Activated CD8-positive, alpha-beta memory T cell treated with anti-CD3 and anti-CD28 coated beads, Interleukin-2, amount 10 ng/mL, durations not matched to agents 7 days and 5 days (primary cell): ENCODE results near the gene ZNF469. TPM values are rescaled to one million over a fixed set of nuclear protein-coding genes. Genes with fewer than 3 reads are reported as not detected.
"Not testable (repeated sequence)": the region's sequence is repeated elsewhere in the genome, so short reads cannot be mapped to it uniquely, and the experiment has no call there.

Experiments
- ATAC-seq: fragments of 150-1000 bp; cut with Tn5 transposase; one replicate; pipeline ENCODE4 v1.10.0; 2021; ENCODE audit warnings: moderate library complexity
- CTCF ChIA-PET: fragments of 350-600 bp; sonication (Branson Sonifier 250); formaldehyde crosslinking; loops from one replicate; lab custom pipeline; 2021; ENCODE audit warnings: antibody characterized with exemption; lab: Charles Lee
- DNase-seq: peaks from one replicate; pipeline ENCODE4 v3.0.0-alpha.2; 2020
- H3K27ac Mint-ChIP-seq: one replicate; pipeline ENCODE4 v1.8.0; 2021; ENCODE audit warnings: mild to moderate bottlenecking, mixed read lengths
- H3K27me3 Mint-ChIP-seq: one replicate; pipeline ENCODE4 v1.8.0; 2021; ENCODE audit warnings: mixed read lengths
- H3K36me3 Mint-ChIP-seq: one replicate; pipeline ENCODE4 v1.8.0; 2021; ENCODE audit warnings: mild to moderate bottlenecking, mixed read lengths
- H3K4me1 Mint-ChIP-seq: one replicate; pipeline ENCODE4 v1.8.0; 2021; ENCODE audit warnings: mixed read lengths
- H3K4me3 Mint-ChIP-seq: one replicate; pipeline ENCODE4 v1.8.0; 2021; ENCODE audit warnings: mild to moderate bottlenecking, moderate library complexity, mixed read lengths
- H3K9me3 Mint-ChIP-seq: one replicate; pipeline ENCODE4 v1.8.0; 2022; ENCODE audit warnings: low read depth, mixed read lengths
- total RNA-seq, 2 experiments: library from RNA; stranded (reverse); gene quantifications; one replicate each; pipeline ENCODE4 v1.2.3, GENCODE V29; 2021

Gene ZNF469
- total RNA-seq, 2 experiments from 2014 or later: 0.26 to 0.84 TPM

- H3K9me3 Mint-ChIP-seq: no peaks in the 10 kb centered on the region
- no peak for DNase-seq
- no peak overlapping the region for H3K4me3 Mint-ChIP-seq
- no peak for ATAC-seq
- H3K27me3 Mint-ChIP-seq: peaks cover 22% of the 10 kb centered on the region
- H3K27ac Mint-ChIP-seq: no peak overlapping the region
- no peaks in the 10 kb centered on the region for H3K36me3 Mint-ChIP-seq
- no peaks in the 10 kb centered on the region for H3K4me1 Mint-ChIP-seq
- CTCF ChIA-PET: no interaction called here
These were observed 23.8 kb upstream of the ZNF469 start for GRCh38 chr16:88359008-88359407.

DNA sequence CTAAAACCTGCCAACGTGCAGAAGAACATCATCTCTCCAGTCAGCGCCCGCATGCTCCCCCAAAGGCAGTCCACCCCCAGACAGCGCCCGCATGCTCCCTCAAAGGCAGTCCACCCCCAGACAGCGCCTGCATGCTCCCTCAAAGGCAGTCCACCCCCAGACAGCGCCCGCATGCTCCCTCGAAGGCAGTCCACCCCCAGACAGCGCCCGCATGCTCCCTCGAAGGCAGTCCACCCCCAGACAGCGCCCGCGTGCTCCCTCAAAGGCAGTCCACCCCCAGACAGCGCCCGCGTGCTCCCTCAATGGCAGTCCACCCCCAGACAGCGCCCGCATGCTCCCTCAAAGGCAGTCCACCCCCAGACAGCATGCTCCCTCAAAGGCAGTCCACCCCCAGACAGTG is 22.4 kb upstream of the ZNF469 start:
- H3K4me3 Mint-ChIP-seq, DNase-seq, H3K36me3 Mint-ChIP-seq: not testable (repeated sequence)

DNA sequence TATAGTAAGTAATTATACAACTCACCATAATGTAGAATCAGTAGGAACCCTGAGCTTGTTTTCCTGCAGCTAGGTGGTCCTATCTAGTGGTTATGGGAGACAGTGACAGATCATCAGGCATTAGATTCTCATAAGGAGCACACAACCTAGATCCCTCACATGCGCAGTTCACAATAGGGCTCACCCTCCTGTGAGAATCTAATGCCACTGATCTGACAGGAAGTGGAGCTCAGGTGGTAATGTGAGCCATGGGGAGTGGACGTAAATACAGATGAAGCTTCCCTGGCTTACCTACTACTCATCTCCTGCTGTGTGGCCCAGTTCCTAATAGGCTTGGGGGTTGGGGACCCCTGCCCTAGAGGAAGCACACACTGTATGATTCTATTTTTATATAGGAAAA is 21.8 kb upstream of the ZNF469 start:
- peaks cover 22% of the 10 kb centered on the region for H3K27me3 Mint-ChIP-seq
- no peaks in the 10 kb centered on the region for H3K9me3 Mint-ChIP-seq
- DNase-seq (no peak), ATAC-seq (no peak)
- H3K36me3 Mint-ChIP-seq: no peaks in the 10 kb centered on the region
- no peaks in the 10 kb centered on the region for H3K4me1 Mint-ChIP-seq
- no peak overlapping the region for H3K27ac Mint-ChIP-seq
- no peak overlapping the region for H3K4me3 Mint-ChIP-seq
- CTCF ChIA-PET: no interaction called here

More for the DNA sequence above, 22.4 kb upstream of the ZNF469 start:
- H3K4me1 Mint-ChIP-seq, H3K27ac Mint-ChIP-seq, CTCF ChIA-PET, ATAC-seq, H3K9me3 Mint-ChIP-seq: not testable (repeated sequence)
- peaks cover 22% of the 10 kb centered on the region for H3K27me3 Mint-ChIP-seq

GRCh38 chr16:88361775-88362174 is 21.0 kb upstream of the ZNF469 start:
- no peak for ATAC-seq

DNA sequence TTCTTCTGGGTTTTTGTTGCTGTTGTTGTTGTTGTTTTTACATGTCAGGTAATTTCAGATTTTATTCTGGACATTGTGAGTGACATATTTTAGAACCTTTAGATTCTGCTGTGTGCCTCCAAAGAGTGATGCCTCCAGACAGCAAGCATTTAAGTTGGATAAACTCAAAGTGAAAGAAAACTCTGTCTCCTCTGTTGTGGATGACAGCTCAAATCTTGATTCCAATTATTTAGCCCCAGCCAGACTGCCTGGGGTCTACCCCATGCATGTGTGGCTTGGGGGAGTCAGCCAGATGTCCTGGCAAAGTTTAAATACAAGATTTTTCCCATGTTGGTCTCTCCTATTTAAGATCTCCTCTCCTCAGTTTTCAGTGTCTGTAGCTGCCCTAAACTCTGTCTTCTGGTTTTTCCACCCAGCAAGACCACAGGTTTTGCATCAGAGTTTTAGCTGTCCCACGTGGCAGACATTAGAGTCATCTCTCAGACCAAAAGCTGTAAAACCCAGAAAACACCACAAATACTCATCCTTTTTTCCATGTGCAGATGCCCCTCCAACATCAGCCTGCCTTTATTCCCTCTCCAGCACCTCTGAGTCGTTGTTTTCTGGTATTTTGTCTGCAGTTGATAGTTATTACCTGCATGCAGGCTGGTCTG is 19.4 kb upstream of the ZNF469 start:
- DNase-seq (no peak), ATAC-seq (no peak)
- CTCF ChIA-PET: no interaction called here
- Mint-ChIP-seq H3K4me1 (no peaks in the 10 kb centered on the region), H3K36me3 (no peaks in the 10 kb centered on the region), H3K4me3 (no peak overlapping the region), H3K27me3 (peaks cover 22% of the 10 kb centered on the region), H3K9me3 (no peaks in the 10 kb centered on the region), H3K27ac (no peak overlapping the region)

More at GRCh38 chr16:88361775-88362174, 21.0 kb upstream of the ZNF469 start:
- no peak for DNase-seq
- Mint-ChIP-seq H3K27me3 (peaks cover 22% of the 10 kb centered on the region), H3K4me1 (no peaks in the 10 kb centered on the region), H3K9me3 (no peaks in the 10 kb centered on the region), H3K4me3 (no peak overlapping the region), H3K27ac (no peak overlapping the region), H3K36me3 (no peaks in the 10 kb centered on the region)
- CTCF ChIA-PET: no interaction called here

GRCh38 chr16:88365244-88365865 is 17.4 kb upstream of the ZNF469 start:
- H3K27ac Mint-ChIP-seq: no peak overlapping the region
- no peaks in the 10 kb centered on the region for H3K9me3 Mint-ChIP-seq
- no peaks in the 10 kb centered on the region for H3K36me3 Mint-ChIP-seq
- peaks cover 20% of the 10 kb centered on the region for H3K27me3 Mint-ChIP-seq
- no peak for ATAC-seq
- no peaks in the 10 kb centered on the region for H3K4me1 Mint-ChIP-seq
- CTCF ChIA-PET: no interaction called here
- DNase-seq: no peak
- no peak overlapping the region for H3K4me3 Mint-ChIP-seq

DNA sequence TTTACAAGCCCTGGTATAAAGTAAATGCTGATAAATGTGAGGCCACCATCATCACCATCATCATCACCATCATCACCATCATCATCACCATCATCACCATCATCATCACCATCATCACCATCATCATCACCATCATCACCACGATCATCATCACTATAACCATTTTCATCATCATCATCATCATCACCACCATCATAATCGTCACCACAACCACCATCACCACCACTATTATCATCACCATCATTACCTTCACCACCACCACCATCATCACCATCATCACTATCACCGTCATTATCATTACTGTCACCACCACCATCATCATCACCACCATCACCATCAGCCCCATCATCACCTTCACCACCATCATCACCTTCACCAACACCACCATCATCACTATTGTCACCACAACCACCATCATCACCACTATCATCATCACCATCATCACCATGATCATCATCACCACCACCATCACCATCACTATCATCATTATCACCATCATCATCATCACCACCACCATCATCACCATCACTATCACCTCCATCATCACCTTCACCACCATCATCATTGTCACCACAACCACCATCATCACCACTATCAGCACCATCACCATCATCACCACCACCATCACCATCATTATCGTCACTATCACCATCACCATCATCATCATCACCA is 16.6 kb upstream of the ZNF469 start:
- ATAC-seq (no peak), DNase-seq (no peak)
- H3K27me3 Mint-ChIP-seq: peaks cover 20% of the 10 kb centered on the region
- H3K36me3 Mint-ChIP-seq: no peaks in the 10 kb centered on the region
- no peaks in the 10 kb centered on the region for H3K4me1 Mint-ChIP-seq
- no peak overlapping the region for H3K27ac Mint-ChIP-seq
- H3K9me3 Mint-ChIP-seq: no peaks in the 10 kb centered on the region
- CTCF ChIA-PET: no interaction called here
- no peak overlapping the region for H3K4me3 Mint-ChIP-seq

GRCh38 chr16:88366704-88367047 is 16.1 kb upstream of the ZNF469 start:
- Mint-ChIP-seq H3K9me3 (no peaks in the 10 kb centered on the region), H3K27me3 (peaks cover 17% of the 10 kb centered on the region), H3K4me1 (no peaks in the 10 kb centered on the region), H3K27ac (no peak overlapping the region), H3K4me3 (no peak overlapping the region), H3K36me3 (no peaks in the 10 kb centered on the region)
- DNase-seq (no peak), ATAC-seq (no peak)
- CTCF ChIA-PET: no interaction called here

DNA sequence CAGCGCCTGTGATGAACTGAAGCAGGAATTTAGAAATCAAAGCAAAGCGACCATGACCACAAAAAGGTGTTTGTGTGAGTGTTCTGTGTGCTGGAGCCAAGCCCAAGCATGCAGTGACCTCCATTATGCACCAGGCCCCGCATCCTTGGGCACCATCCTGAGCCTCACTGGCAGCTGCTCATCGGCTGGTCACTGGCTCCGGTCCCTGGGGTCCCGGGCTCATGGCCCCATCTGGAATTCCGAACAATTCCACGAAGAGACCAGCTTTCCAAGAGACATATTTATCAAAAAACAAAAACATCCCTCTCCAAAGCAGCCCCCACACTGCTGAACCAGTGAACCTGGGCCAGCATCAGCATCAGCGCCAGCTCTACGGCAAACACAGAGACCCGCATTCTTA is 15.2 kb upstream of the ZNF469 start:
- Mint-ChIP-seq H3K4me3 (no peak overlapping the region), H3K9me3 (no peaks in the 10 kb centered on the region), H3K27ac (no peak overlapping the region), H3K36me3 (no peaks in the 10 kb centered on the region), H3K4me1 (no peaks in the 10 kb centered on the region), H3K27me3 (peaks cover 8% of the 10 kb centered on the region)
- no peak for ATAC-seq
- CTCF ChIA-PET: no interaction called here
- DNase-seq: no peak

GRCh38 chr16:88368036-88368435 is 14.7 kb upstream of the ZNF469 start:
- CTCF ChIA-PET: no interaction called here
- DNase-seq (no peak), ATAC-seq (no peak)
- no peak overlapping the region for H3K4me3 Mint-ChIP-seq
- H3K36me3 Mint-ChIP-seq: no peaks in the 10 kb centered on the region
- no peaks in the 10 kb centered on the region for H3K9me3 Mint-ChIP-seq
- H3K27me3 Mint-ChIP-seq: peaks cover 6% of the 10 kb centered on the region
- H3K27ac Mint-ChIP-seq: no peak overlapping the region
- no peaks in the 10 kb centered on the region for H3K4me1 Mint-ChIP-seq

DNA sequence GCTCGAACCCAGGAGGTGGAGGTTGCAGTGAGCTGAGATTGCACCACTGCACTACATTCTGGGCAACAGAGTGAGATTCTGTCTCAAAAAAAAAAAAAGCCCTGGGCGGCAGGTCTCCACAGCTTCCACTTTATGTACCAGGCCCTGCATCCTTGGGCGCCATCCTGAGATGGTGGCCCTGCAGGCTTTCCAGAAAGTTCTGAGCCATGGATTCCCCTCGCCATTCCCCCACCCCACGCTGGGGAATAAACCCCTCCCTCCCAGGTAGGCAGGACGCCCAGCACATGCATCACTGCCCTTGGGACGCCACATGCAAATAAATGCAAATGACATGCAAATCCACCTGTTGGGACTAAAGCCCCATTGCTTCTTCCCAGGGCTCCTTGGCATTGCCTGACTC is 13.8 kb upstream of the ZNF469 start:
- CTCF ChIA-PET: no interaction called here
- Mint-ChIP-seq H3K36me3 (no peaks in the 10 kb centered on the region), H3K4me1 (no peaks in the 10 kb centered on the region), H3K27ac (no peak overlapping the region), H3K4me3 (no peak overlapping the region), H3K27me3 (no peaks in the 10 kb centered on the region), H3K9me3 (no peaks in the 10 kb centered on the region)
- ATAC-seq: no peak
- DNase-seq: no peak

- Mint-ChIP-seq H3K4me1 (no peaks in the 10 kb centered on the region), H3K27me3 (no peaks in the 10 kb centered on the region), H3K9me3 (no peaks in the 10 kb centered on the region), H3K27ac (no peak overlapping the region), H3K36me3 (no peaks in the 10 kb centered on the region), H3K4me3 (no peak overlapping the region)
- DNase-seq (no peak), ATAC-seq (no peak)
- CTCF ChIA-PET: no interaction called here
These were observed 13.2 kb upstream of the ZNF469 start for GRCh38 chr16:88369447-88370008.

- H3K27ac Mint-ChIP-seq: no peak overlapping the region
- ATAC-seq: no peak
These were observed 12.4 kb upstream of the ZNF469 start for GRCh38 chr16:88370365-88370764.

DNA sequence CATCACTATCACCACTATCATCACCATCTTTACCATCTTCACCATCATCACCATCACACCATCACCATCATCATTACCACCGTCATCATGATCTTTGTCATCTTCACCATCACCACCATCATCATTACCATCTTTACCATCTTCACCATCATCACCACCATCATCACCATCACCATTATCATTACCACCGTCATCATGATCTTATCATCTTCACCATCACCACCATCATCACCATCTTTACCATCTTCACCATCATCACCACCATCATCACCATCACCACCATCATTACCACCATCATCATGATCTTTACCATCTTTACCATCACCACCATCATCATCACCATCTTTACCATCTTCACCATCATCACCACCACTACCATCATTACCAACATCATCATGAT is 10.2 kb upstream of the ZNF469 start:
- H3K4me1 Mint-ChIP-seq: no peaks in the 10 kb centered on the region
- ATAC-seq (no peak), DNase-seq (no peak)
- no peak overlapping the region for H3K4me3 Mint-ChIP-seq
- no peaks in the 10 kb centered on the region for H3K9me3 Mint-ChIP-seq
- H3K27me3 Mint-ChIP-seq: no peaks in the 10 kb centered on the region
- CTCF ChIA-PET: no interaction called here
- no peak overlapping the region for H3K27ac Mint-ChIP-seq
- no peaks in the 10 kb centered on the region for H3K36me3 Mint-ChIP-seq

More at GRCh38 chr16:88370365-88370764, 12.4 kb upstream of the ZNF469 start:
- no peaks in the 10 kb centered on the region for H3K27me3 Mint-ChIP-seq
- H3K4me3 Mint-ChIP-seq: no peak overlapping the region
- no peaks in the 10 kb centered on the region for H3K9me3 Mint-ChIP-seq
- H3K36me3 Mint-ChIP-seq: no peaks in the 10 kb centered on the region
- H3K4me1 Mint-ChIP-seq: no peaks in the 10 kb centered on the region
- no peak for DNase-seq
- CTCF ChIA-PET: no interaction called here
